Ovary (tissue), 9 donors: ENCODE results near the gene PRKACG. TPM values are rescaled to one million over a fixed set of nuclear protein-coding genes. Genes with fewer than 3 reads are reported as not detected.

Experiments used
- DNase-seq, 5 donors: peaks; one replicate each; pipeline ENCODE4 v3.0.0-alpha.2; 2019 to 2020
- H3K27ac ChIP-seq, 2 donors: fragments of 200-600 bp; one replicate each; pipeline versions ENCODE4 v1.5.1 to v1.8.0; 2019 to 2022
- H3K27me3 ChIP-seq: fragments of 200-600 bp; one replicate; pipeline ENCODE4 v1.8.0; 2022
- H3K36me3 ChIP-seq: fragments of 200-600 bp; sonication (generic); one replicate; pipeline ENCODE4 v1.5.1; 2019
- H3K4me1 ChIP-seq: one replicate; pipeline ENCODE4 v1.8.1; 2013; ENCODE audit warnings: mild to moderate bottlenecking, moderate library complexity; ENCODE audit not compliant: insufficient read depth
- H3K4me3 ChIP-seq: fragments of 200-600 bp; sonication (generic); one replicate; pipeline ENCODE4 v1.5.1; 2017
- H3K9me3 ChIP-seq, 2 donors: fragments of 200-600 bp in 1 of 2; sonication (generic) in 1 of 2; one replicate each; pipeline versions ENCODE4 v1.5.1 to v1.8.1; 2013 to 2019; ENCODE audit warnings: mild to moderate bottlenecking in 1 of 2, moderate library complexity in 1 of 2
- CTCF ChIP-seq, 3 donors: fragments of 450-650 bp in 2 of 3; fragments of 200-600 bp in 1 of 3; IDR thresholded peaks; one replicate each; pipeline versions ENCODE4 v1.5.1 to v1.8.0; 2016 to 2022; ENCODE audit warnings: antibody characterized with exemption in 3 of 3, mild to moderate bottlenecking in 1 of 3
- EP300 ChIP-seq: sonication (generic); formaldehyde crosslinking; IDR thresholded peaks from one replicate; pipeline ENCODE4 v1.6.1; 2017; ENCODE audit warnings: antibody characterized with exemption
- POLR2A ChIP-seq: fragments of 450-650 bp; IDR thresholded peaks from one replicate; pipeline ENCODE4 v1.6.1; 2017; ENCODE audit warnings: antibody characterized with exemption, mild to moderate bottlenecking, moderate library complexity
- WGBS, 3 donors: extraction: QIAGEN DNeasy Blood & Tissue Kit in 1 of 3; methylation state at CpG; one replicate each; pipeline versions ENCODE4 v1.1.5 to v1.1.7; 2013 to 2017; 5-methylcytosine and 5-hydroxymethylcytosine counted together
- intact Hi-C, 4 donors: fragments of 100-400 bp; cut with DNase I; formaldehyde crosslinking; loops; one replicate each; pipeline versions ENCODE4 v1.11.0 to v1.15.1; 2022 to 2023
- polyA plus RNA-seq, 2 donors: library from polyadenylated mRNA; stranded (reverse); fragments of 200-250 nt in 1 of 2; fragments of 350-450 nt in 1 of 2; fragmentation: Illumina TruSeq in 1 of 2; extraction: RNeasy Lipid Tissue Mini Kit (QIAGEN cat#74804) in 1 of 2; gene quantifications; one replicate each; pipeline ENCODE4 v1.2.3, GENCODE V29; 2013 to 2014
- total RNA-seq, 7 donors: library from RNA; depleted of rRNA in 2 of 7; stranded (reverse); fragments of >200 nt in 2 of 7; fragmentation: NEBNext Ultra II Directional in 3 of 7; extraction: Animal tissue kit (Norgen Biotek cat#: 25700) in 3 of 7; gene quantifications; one replicate each; pipeline versions ENCODE4 v1.1.0 to v1.2.4, GENCODE V29; 2016 to 2023
- donor health status: DM: no; HTN: no; CAD: no; lungs with moderate emphysema.
- donor health status: DM: no; HTN: no; CAD: no.
- donor health status: Bipolar disorder and iron deficiency.
- donor health status: DM: yes; HTN: yes; CAD: no.
- donor health status: DM: no; HTN: no; CAD: no.
- donor health status: DM: yes; HTN: yes; CAD: no.

PRKACG gene
- total and polyA plus RNA-seq, 9 donors, result not detected

DNA sequence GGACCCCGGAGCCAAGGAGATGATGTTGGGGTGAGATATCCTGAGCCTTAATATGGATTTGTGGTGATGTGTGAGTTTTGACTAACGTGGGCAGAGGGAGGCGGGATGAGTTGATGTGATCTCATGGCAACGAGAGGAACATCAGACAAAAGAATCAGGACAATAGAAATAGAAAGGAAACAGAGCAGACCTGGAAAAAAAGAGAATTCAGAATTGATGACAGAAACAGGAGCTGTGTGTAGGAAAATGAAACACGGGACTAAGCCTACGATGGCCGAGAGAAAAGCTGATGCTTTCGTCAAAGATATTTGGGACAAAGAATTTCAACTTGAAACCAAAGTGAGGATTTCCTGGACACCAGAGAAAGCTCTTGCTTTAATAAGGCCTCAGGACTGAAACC lies 10.9 kb downstream of the PRKACG start:
- Histone ChIP-seq H3K27me3 (no peaks in the 10 kb centered on the region), H3K36me3 (no peaks in the 10 kb centered on the region), H3K4me3 (no peak overlapping the region), H3K9me3 (no peaks in the 10 kb centered on the region), H3K27ac (no peak overlapping the region), H3K4me1 (no peaks in the 10 kb centered on the region)
- TF ChIP-seq CTCF (IDR thresholded peaks at IDR 0.05) (no peak), POLR2A (no peak), EP300 (no peak)
- WGBS, 3 donors, result 77% methylated on average over 8 of the region's 8 CpGs
- DNase-seq, result no peak
- intact Hi-C loops, result loop anchor here in 1 of 4 donors (2.0 kb wide), 1 partner anchor 20 kb away; no protein-coding TSS in a partner anchor

DNA sequence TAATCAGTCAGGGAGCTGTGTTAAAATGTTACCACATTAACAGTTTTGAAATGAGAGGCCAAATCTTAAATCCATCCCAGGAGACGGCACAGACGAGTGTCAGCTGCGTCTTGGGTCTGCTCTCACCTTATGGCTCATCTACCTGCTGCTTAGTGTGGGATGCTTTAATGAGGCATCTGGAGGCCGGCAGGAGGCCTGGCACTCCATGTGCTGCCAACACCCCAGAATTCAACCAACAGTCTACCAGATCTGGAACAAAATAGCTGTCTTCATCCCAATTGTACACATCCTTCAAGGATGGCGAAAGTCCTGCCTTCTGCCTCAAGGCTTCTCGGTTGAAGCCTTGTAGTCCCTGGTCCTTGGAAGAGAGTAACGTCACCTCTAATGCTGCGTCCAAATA lies 12.0 kb downstream of the PRKACG start:
- Histone ChIP-seq H3K36me3 (no peaks in the 10 kb centered on the region), H3K27ac (no peak overlapping the region), H3K4me1 (no peaks in the 10 kb centered on the region), H3K27me3 (no peaks in the 10 kb centered on the region), H3K9me3 (no peaks in the 10 kb centered on the region), H3K4me3 (no peak overlapping the region)
- DNase-seq, result no peak
- 70 to 73% (median 71%) methylated on average over 8 of the region's 8 CpGs for WGBS, 3 donors
- intact Hi-C loops, result loop anchor here in 1 of 4 donors (2.0 kb wide), 1 partner anchor 21 kb away; no protein-coding TSS in a partner anchor
- TF ChIP-seq POLR2A, result no peak
- TF ChIP-seq CTCF (IDR thresholded peaks at IDR 0.05), result no peak
- no peak for TF ChIP-seq EP300

GRCh38 chr9:68999393-69000105 lies 14.4 kb downstream of the PRKACG start:
- TF ChIP-seq CTCF (IDR thresholded peaks at IDR 0.05) (peak in 2 of 3 donors; percentile 28 to 47), POLR2A (no peak), EP300 (no peak)
- no peaks in the 10 kb centered on the region for H3K27me3 ChIP-seq
- 34 to 54% (median 38%) methylated on average over 10 of the region's 10 CpGs for WGBS, 3 donors
- no peaks in the 10 kb centered on the region for H3K36me3 ChIP-seq
- H3K4me1 ChIP-seq, result no peaks in the 10 kb centered on the region
- no peak overlapping the region for H3K4me3 ChIP-seq
- DNase-seq, result peak in 4 of 5 donors; percentile 24 to 65 (median 35)
- no peak overlapping the region for H3K27ac ChIP-seq
- intact Hi-C loops, result loop anchor here in 1 of 4 donors (10.0 kb wide), 1 partner anchor 415 kb away; no protein-coding TSS in a partner anchor
- H3K9me3 ChIP-seq, result no peaks in the 10 kb centered on the region

DNA sequence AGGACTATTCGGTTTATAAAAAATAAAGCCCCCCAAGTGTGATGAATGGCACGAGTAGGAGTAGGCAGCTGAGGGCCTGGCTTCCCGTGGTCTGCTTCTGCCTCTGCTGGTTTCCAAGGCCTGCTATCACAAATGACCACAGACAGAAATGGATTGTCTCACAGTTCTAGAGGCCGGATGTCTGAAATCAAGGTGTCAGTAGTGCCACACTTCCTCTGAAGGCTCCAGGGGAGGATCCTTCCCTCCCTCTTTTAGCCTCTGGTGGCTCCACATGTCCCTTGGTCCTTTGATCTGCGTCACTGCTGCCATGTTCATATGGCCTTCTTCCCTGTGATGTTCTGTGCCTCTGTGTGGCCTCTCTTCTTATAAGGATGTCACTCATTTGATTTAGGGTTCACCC lies 15.1 kb downstream of the PRKACG start:
- no peak for DNase-seq
- WGBS, 3 donors, result 59 to 61% (median 60%) methylated on average over 5 of the region's 5 CpGs
- TF ChIP-seq CTCF (IDR thresholded peaks at IDR 0.05) (no peak), EP300 (no peak), POLR2A (no peak)
- Histone ChIP-seq H3K4me3 (no peak overlapping the region), H3K27me3 (no peaks in the 10 kb centered on the region), H3K4me1 (no peaks in the 10 kb centered on the region), H3K9me3 (no peaks in the 10 kb centered on the region), H3K36me3 (no peaks in the 10 kb centered on the region), H3K27ac (no peak overlapping the region)
- intact Hi-C loops, result loop anchor here in 1 of 4 donors (10.0 kb wide), 1 partner anchor 414 kb away; no protein-coding TSS in a partner anchor
